H1 (cell line): ENCODE results near the gene ZNF346. TPM values are rescaled to one million over a fixed set of nuclear protein-coding genes. Genes with fewer than 3 reads are reported as not detected.

Source experiments
- CHD7 ChIP-seq: fragments of 300-600 bp; sonication (generic); IDR thresholded peaks from 2 replicates; pipeline ENCODE4 v1.7.1; 2012; ENCODE audit warnings: low read length, moderate library complexity, mild to moderate bottlenecking, inconsistent platforms; ENCODE audit not compliant: insufficient replicate concordance
- NANOG ChIP-seq: IDR thresholded peaks from 2 replicates; pipeline ENCODE4 v1.6.1; 2011; ENCODE audit warnings: low read length, low read depth, mild to moderate bottlenecking, inconsistent platforms; ENCODE audit not compliant: insufficient read depth, poor library complexity, severe bottlenecking
- RFX5 ChIP-seq: IDR thresholded peaks from 2 replicates; pipeline ENCODE4 v1.6.1; 2011; ENCODE audit warnings: low read depth, low read length, improper control_type of control experiment, borderline replicate concordance
- polyA plus RNA-seq, 7 experiments: library from polyadenylated mRNA; depleted of rRNA in 3 of 7; stranded (reverse) in 5 of 7; unstranded in 2 of 7; fragments of >200 nt in 5 of 7; fragments of 200-250 nt in 2 of 7; gene quantifications; 1 replicate in 5 of 7; 2 replicates in 1 of 7; 4 replicates in 1 of 7; pipeline versions ENCODE4 v1.2.1 to v1.2.3, GENCODE V29; 2011 to 2013; ENCODE audit warnings: missing spikeins in 2 of 7, mixed read lengths in 2 of 7
- total RNA-seq: library from RNA; stranded (reverse); fragmentation: NEBNext Ultra II Directional; extraction: Animal tissue kit (Norgen Biotek cat#: 25700); gene quantifications from 2 replicates; pipeline ENCODE4 v1.2.1, GENCODE V29; 2021

The ZNF346 gene
- total and polyA plus RNA-seq, 2 of the 8 experiments (the other 6 are each of a cell fraction or from before 2014, with no cell fraction given): 19.9 to 20.8 TPM

DNA sequence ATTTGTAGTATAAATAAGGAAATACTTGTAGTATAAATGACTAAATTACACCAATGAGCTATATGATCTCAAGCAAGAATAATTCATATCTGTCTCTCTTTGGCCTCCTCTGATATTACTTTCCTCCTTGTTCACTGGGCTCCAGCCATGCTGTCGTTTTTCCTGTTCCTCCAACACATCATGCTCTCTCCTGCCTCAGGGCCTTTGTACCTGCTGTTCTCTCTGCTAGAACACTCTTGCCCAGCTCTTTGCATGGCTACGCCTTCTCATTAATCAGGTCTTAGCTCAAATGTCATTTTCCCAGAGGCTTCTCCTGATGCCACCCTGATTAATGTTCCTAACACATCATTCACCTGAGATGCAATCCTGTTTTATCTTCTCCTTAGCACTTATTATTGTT lies 2.5 kb upstream of the ZNF346 start (continued):
- no peak for TF ChIP-seq CHD7
- TF ChIP-seq RFX5: no peak
- TF ChIP-seq NANOG: no peak
- TF ChIP-seq, all 59 proteins: peak for 0
